Measurements from ENCODE around the gene AGTPBP1. TPM values are rescaled to one million over a fixed set of nuclear protein-coding genes. Genes with fewer than 3 reads are reported as not detected.
"Not testable (repeated sequence)": the region's sequence is repeated elsewhere in the genome, so short reads cannot be mapped to it uniquely, and the experiment has no call there.

The AGTPBP1 gene
- total RNA-seq, 1 donor from 2014 or later: 117 TPM

DNA sequence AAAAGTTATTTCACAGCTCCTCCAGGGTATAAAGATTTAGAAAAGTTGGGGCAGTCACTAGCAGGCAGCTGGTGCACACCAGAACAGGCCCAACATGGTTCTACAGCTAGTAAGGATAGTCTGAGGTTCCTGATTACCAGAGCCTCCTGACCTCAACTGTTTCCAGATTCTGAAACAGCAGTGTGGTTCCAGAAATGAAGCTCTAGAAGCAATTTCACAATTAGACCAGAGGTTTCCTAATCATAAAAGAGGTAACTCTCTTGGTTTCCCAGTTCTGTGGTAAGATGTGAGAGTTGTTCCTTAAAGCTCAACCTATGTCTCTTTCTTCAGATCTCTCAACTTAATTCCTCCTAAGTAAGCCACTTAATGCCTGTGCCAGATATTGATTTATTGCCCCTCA lies 11.9 kb downstream of the AGTPBP1 start:
- H3K4me1 Mint-ChIP-seq (ENCODE audit: low read depth, unreplicated experiment): no peaks in the 10 kb centered on the region
- DNase-seq: no peak
- no peaks in the 10 kb centered on the region for H3K36me3 Mint-ChIP-seq (ENCODE audit: unreplicated experiment)
- no peaks in the 10 kb centered on the region for H3K9me3 Mint-ChIP-seq (ENCODE audit: unreplicated experiment)
- no peak overlapping the region for H3K4me3 Mint-ChIP-seq (ENCODE audit: unreplicated experiment)
- H3K27me3 Mint-ChIP-seq (ENCODE audit: unreplicated experiment): no peaks in the 10 kb centered on the region
- no peak overlapping the region for H3K27ac Mint-ChIP-seq (ENCODE audit: unreplicated experiment)
- TF ChIP-seq, protein P1, sequence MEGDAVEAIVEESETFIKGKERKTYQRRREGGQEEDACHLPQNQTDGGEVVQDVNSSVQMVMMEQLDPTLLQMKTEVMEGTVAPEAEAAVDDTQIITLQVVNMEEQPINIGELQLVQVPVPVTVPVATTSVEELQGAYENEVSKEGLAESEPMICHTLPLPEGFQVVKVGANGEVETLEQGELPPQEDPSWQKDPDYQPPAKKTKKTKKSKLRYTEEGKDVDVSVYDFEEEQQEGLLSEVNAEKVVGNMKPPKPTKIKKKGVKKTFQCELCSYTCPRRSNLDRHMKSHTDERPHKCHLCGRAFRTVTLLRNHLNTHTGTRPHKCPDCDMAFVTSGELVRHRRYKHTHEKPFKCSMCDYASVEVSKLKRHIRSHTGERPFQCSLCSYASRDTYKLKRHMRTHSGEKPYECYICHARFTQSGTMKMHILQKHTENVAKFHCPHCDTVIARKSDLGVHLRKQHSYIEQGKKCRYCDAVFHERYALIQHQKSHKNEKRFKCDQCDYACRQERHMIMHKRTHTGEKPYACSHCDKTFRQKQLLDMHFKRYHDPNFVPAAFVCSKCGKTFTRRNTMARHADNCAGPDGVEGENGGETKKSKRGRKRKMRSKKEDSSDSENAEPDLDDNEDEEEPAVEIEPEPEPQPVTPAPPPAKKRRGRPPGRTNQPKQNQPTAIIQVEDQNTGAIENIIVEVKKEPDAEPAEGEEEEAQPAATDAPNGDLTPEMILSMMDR (IDR thresholded peaks at IDR 0.05; ENCODE audit: partially characterized antibody, unreplicated experiment): no peak

- no peaks in the 10 kb centered on the region for H3K36me3 Mint-ChIP-seq (ENCODE audit: unreplicated experiment)
- no peak overlapping the region for H3K27ac Mint-ChIP-seq (ENCODE audit: unreplicated experiment)
Observed at GRCh38 chr9:85727500-85727899, 14.3 kb downstream of the AGTPBP1 start.

DNA sequence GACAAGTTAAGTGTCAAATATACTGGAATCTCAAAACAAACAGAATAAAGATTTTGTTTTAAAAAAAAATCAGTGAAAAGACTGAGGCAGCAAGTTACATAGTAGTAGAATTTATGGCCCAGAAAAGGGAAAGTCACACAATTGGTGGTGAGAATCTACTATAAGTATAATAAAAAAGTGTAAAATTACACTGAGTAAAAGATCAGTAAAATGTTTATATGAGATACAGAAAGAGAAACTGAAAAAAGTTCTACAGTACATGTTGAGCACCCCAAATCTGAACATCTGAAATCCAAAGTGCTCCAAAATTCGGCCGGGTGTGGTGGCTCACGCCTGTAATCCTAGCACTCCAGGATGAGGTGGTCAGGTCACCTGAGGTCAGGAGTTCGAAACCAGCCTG lies 15.0 kb downstream of the AGTPBP1 start:
- DNase-seq: no peak
- Mint-ChIP-seq H3K9me3 (ENCODE audit: unreplicated experiment) (peaks cover 3% of the 10 kb centered on the region), H3K27me3 (ENCODE audit: unreplicated experiment) (no peaks in the 10 kb centered on the region), H3K4me1 (ENCODE audit: low read depth, unreplicated experiment) (peaks cover 7% of the 10 kb centered on the region), H3K4me3 (ENCODE audit: unreplicated experiment) (no peak overlapping the region), H3K27ac (ENCODE audit: unreplicated experiment) (no peak overlapping the region), H3K36me3 (ENCODE audit: unreplicated experiment) (no peaks in the 10 kb centered on the region)
- TF ChIP-seq, protein P1 (IDR thresholded peaks at IDR 0.05; ENCODE audit: partially characterized antibody, unreplicated experiment): no peak

More at GRCh38 chr9:85727500-85727899, 14.3 kb downstream of the AGTPBP1 start:
- DNase-seq: no peak
- peaks cover 7% of the 10 kb centered on the region for H3K4me1 Mint-ChIP-seq (ENCODE audit: low read depth, unreplicated experiment)
- no peak overlapping the region for H3K4me3 Mint-ChIP-seq (ENCODE audit: unreplicated experiment)
- H3K27me3 Mint-ChIP-seq (ENCODE audit: unreplicated experiment): no peaks in the 10 kb centered on the region
- H3K9me3 Mint-ChIP-seq (ENCODE audit: unreplicated experiment): no peaks in the 10 kb centered on the region
- TF ChIP-seq, protein P1 (IDR thresholded peaks at IDR 0.05; ENCODE audit: partially characterized antibody, unreplicated experiment): no peak

GRCh38 chr9:85723215-85723614 lies 18.5 kb downstream of the AGTPBP1 start:
- Mint-ChIP-seq H3K36me3 (ENCODE audit: unreplicated experiment) (peaks cover 13% of the 10 kb centered on the region), H3K27ac (ENCODE audit: unreplicated experiment) (no peak overlapping the region), H3K27me3 (ENCODE audit: unreplicated experiment) (no peaks in the 10 kb centered on the region), H3K4me3 (ENCODE audit: unreplicated experiment) (no peak overlapping the region), H3K9me3 (ENCODE audit: unreplicated experiment) (peaks cover 5% of the 10 kb centered on the region), H3K4me1 (ENCODE audit: low read depth, unreplicated experiment) (peaks cover 7% of the 10 kb centered on the region)
- peak; percentile 38 for DNase-seq
- TF ChIP-seq, protein P1 (IDR thresholded peaks at IDR 0.05; ENCODE audit: partially characterized antibody, unreplicated experiment): no peak

DNA sequence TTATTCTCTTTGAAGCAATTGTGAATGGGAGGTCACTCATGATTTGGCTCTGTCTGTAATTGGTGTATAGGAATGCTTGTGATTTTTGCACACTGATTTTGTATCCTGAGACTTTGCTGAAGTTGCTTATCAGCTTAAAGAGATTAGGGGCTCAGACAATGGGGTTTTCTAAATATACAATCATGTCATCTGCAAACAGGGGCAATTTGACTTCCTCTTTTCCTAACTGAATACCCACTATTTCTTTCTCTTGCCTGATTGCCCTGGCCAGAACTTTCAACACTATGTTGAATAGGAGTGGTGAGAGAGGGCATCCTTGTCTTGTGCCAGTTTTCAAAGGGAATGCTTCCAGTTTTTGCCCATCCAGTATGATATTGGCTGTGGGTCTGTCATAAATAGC lies 22.3 kb downstream of the AGTPBP1 start:
- not testable (repeated sequence) for H3K4me1 Mint-ChIP-seq (ENCODE audit: low read depth, unreplicated experiment); H3K27ac Mint-ChIP-seq (ENCODE audit: unreplicated experiment); DNase-seq; H3K9me3 Mint-ChIP-seq (ENCODE audit: unreplicated experiment); H3K27me3 Mint-ChIP-seq (ENCODE audit: unreplicated experiment); H3K4me3 Mint-ChIP-seq (ENCODE audit: unreplicated experiment)
- peaks cover 13% of the 10 kb centered on the region for H3K36me3 Mint-ChIP-seq (ENCODE audit: unreplicated experiment)

GRCh38 chr9:85717818-85718217 lies 23.9 kb downstream of the AGTPBP1 start:
- not testable (repeated sequence) for H3K9me3 Mint-ChIP-seq (ENCODE audit: unreplicated experiment)

More at GRCh38 chr9:85717818-85718217, 23.9 kb downstream of the AGTPBP1 start:
- not testable (repeated sequence) for H3K4me3 Mint-ChIP-seq (ENCODE audit: unreplicated experiment); H3K4me1 Mint-ChIP-seq (ENCODE audit: low read depth, unreplicated experiment); H3K27me3 Mint-ChIP-seq (ENCODE audit: unreplicated experiment); DNase-seq; H3K27ac Mint-ChIP-seq (ENCODE audit: unreplicated experiment)
- peaks cover 13% of the 10 kb centered on the region for H3K36me3 Mint-ChIP-seq (ENCODE audit: unreplicated experiment)
